HG03060 (cell line): ENCODE measurements around the gene CFAP251.
"Not testable (repeated sequence)": the region's sequence is repeated elsewhere in the genome, so short reads cannot be mapped to it uniquely, and the experiment has no call there.

Experiments used
- ATAC-seq: cut with Tn5 transposase; IDR thresholded peaks from one replicate; pipeline ENCODE4 v1.9.1; 2021; ENCODE audit warnings: low read depth, moderate number of reproducible peaks; ENCODE audit not compliant: unreplicated experiment

Gene CFAP251

GRCh38 chr12:121917950-121918678, at the start of gene CFAP251:
Gene CFAP251, plus strand, starts transcription at chr12:121918592. Its CDS starts 2,714 bp downstream, at chr12:121921306.
- ATAC-seq, result no peak

- ATAC-seq, result not testable (repeated sequence)
Measured at GRCh38 chr12:121869229-121869628, 49.2 kb upstream of the CFAP251 start.

- ATAC-seq, result no peak
Measured at GRCh38 chr12:121871467-121871866, 46.9 kb upstream of the CFAP251 start.

- ATAC-seq, result no peak
Measured at GRCh38 chr12:121872546-121873215, 45.7 kb upstream of the CFAP251 start.

GRCh38 chr12:121873216-121873569, 45.2 kb upstream of the CFAP251 start:
- no peak for ATAC-seq

GRCh38 chr12:121874071-121874470, 44.3 kb upstream of the CFAP251 start:
- no peak for ATAC-seq

GRCh38 chr12:121875582-121875981, 42.8 kb upstream of the CFAP251 start:
- ATAC-seq, result no peak

GRCh38 chr12:121876080-121876447, 42.3 kb upstream of the CFAP251 start:
- ATAC-seq, result not testable (repeated sequence)

GRCh38 chr12:121883315-121883660, 35.1 kb upstream of the CFAP251 start:
- ATAC-seq, result no peak

GRCh38 chr12:121885129-121885528, 33.3 kb upstream of the CFAP251 start:
- ATAC-seq, result not testable (repeated sequence)

- no peak for ATAC-seq
Measured at GRCh38 chr12:121888083-121888477, 30.3 kb upstream of the CFAP251 start.

GRCh38 chr12:121888478-121889273, 29.7 kb upstream of the CFAP251 start, which contains the start of gene PSMD9:
Gene PSMD9, plus strand, starts transcription at chr12:121888790. Its CDS starts 67 bp downstream, at chr12:121888857.
- peak; percentile 63 for ATAC-seq

GRCh38 chr12:121889274-121889624, 29.1 kb upstream of the CFAP251 start:
- no peak for ATAC-seq

GRCh38 chr12:121889661-121890060, 28.7 kb upstream of the CFAP251 start:
- ATAC-seq, result not testable (repeated sequence)

GRCh38 chr12:121892673-121893561, 25.5 kb upstream of the CFAP251 start:
- no peak for ATAC-seq

- no peak for ATAC-seq
Measured at GRCh38 chr12:121893961-121894460, 24.4 kb upstream of the CFAP251 start.

GRCh38 chr12:121894633-121895032, 23.8 kb upstream of the CFAP251 start:
- ATAC-seq, result no peak

- no peak for ATAC-seq
Measured at GRCh38 chr12:121898287-121898686, 20.1 kb upstream of the CFAP251 start.

- no peak for ATAC-seq
Measured at GRCh38 chr12:121899590-121899989, 18.8 kb upstream of the CFAP251 start.

- ATAC-seq, result no peak
Measured at GRCh38 chr12:121903202-121903601, 15.2 kb upstream of the CFAP251 start.
